ENCODE data around the gene EFNA3.

EFNA3 gene

GRCh38 chr1:155136748-155137147 is 58.1 kb downstream of the EFNA3 start:
- DNase-seq = peak; percentile 8

All from activated naive CD4-positive, alpha-beta T cell treated with Interleukin-2 at 50 U/mL for 16 hours (primary cell).